ENCODE data around the gene ZNF536. TPM values are rescaled to one million over a fixed set of nuclear protein-coding genes. Genes with fewer than 3 reads are reported as not detected.

ZNF536 gene
- polyA plus RNA-seq, 1 of the 3 experiments (the other 2 are of a cell fraction): 0.41 TPM

GRCh38 chr19:30338041-30338456 lies 34.1 kb upstream of the ZNF536 start (continued):
- no peak for TF ChIP-seq ZBTB33 (IDR thresholded peaks at IDR 0.05; ENCODE audit: borderline replicate concordance, low read depth)
- TF ChIP-seq YY1 (IDR thresholded peaks at IDR 0.05; ENCODE audit: low read depth): no peak
- no peak for TF ChIP-seq EZH2phosphoT487 (IDR thresholded peaks at IDR 0.05; ENCODE audit: borderline replicate concordance, low read depth)
- TF ChIP-seq CTCF (IDR thresholded peaks at IDR 0.05): no peak

GRCh38 chr19:30338878-30339623 lies 33.1 kb upstream of the ZNF536 start:
- Histone ChIP-seq H3K9me2 (no peaks in the 10 kb centered on the region), H2AFZ (ENCODE audit: low read depth) (no peak overlapping the region), H3K27me3 (ENCODE audit: insufficient read depth) (no peaks in the 10 kb centered on the region), H3K36me3 (replicated peaks in 1 of 2; ENCODE audit: control insufficient read depth in 1 of 2, insufficient read depth in 2 of 2, low read length in 1 of 2) (no peaks in the 10 kb centered on the region), H3K4me1 (ENCODE audit: control insufficient read depth in 1 of 2, insufficient read depth in 2 of 2, low read depth in 1 of 2, low read length in 1 of 2) (peaks cover 0 to 18% of the 10 kb centered on the region in 2 experiments; a peak in 3 of 4 replicates), H3K9ac (no peak overlapping the region), H3K4me3 (ENCODE audit: low read depth in 2 of 2, low read length in 1 of 2) (no peak overlapping the region), H3K9me3 (no peaks in the 10 kb centered on the region; the same call in 1 of the 2 replicates), H4K20me1 (ENCODE audit: insufficient read depth) (no peaks in the 10 kb centered on the region), H3F3A (replicated peaks; ENCODE audit: insufficient read depth) (no peaks in the 10 kb centered on the region), H3K79me2 (ENCODE audit: insufficient read depth) (no peaks in the 10 kb centered on the region), H3K27ac (ENCODE audit: low read depth in 2 of 2, low read length in 1 of 2) (no peak overlapping the region), H3K4me2 (no peak overlapping the region)
- WGBS (ENCODE audit: low lambda C conversion rate): 54% methylated on average over 7 of the region's 12 CpGs
- TF ChIP-seq POLR2AphosphoS5 (IDR thresholded peaks at IDR 0.05; ENCODE audit: low read depth, low read length) (no peak), MXI1 (IDR thresholded peaks at IDR 0.05; ENCODE audit: low read depth, low read length) (no peak), GABPA (IDR thresholded peaks at IDR 0.05; ENCODE audit: low read depth) (no peak), TCF12 (IDR thresholded peaks at IDR 0.05) (no peak), MEF2A (IDR thresholded peaks at IDR 0.05; ENCODE audit: borderline replicate concordance, low read depth) (no peak), EZH2phosphoT487 (IDR thresholded peaks at IDR 0.05; ENCODE audit: borderline replicate concordance, low read depth) (no peak), USF2 (IDR thresholded peaks at IDR 0.05; ENCODE audit: borderline replicate concordance, low read depth, low read length) (no peak), RFX5 (IDR thresholded peaks at IDR 0.05; ENCODE audit: low read length) (no peak), USF1 (IDR thresholded peaks at IDR 0.05; ENCODE audit: borderline replicate concordance, low read depth) (no peak), FOXM1 (IDR thresholded peaks at IDR 0.05; ENCODE audit: low read depth) (no peak), PBX3 (IDR thresholded peaks at IDR 0.05) (no peak), EP300 (IDR thresholded peaks at IDR 0.05; ENCODE audit: borderline replicate concordance in 1 of 2, low read depth in 1 of 2, low read length in 1 of 2) (no peak), SIN3A (IDR thresholded peaks at IDR 0.05; ENCODE audit: borderline replicate concordance, low read depth, low read length) (no peak), REST (IDR thresholded peaks at IDR 0.05; ENCODE audit: low read depth, low read length) (no peak)
- CTCF ChIA-PET: interaction anchor here (0.8 to 0.9 kb wide), 2 partner anchors 10 to 11 kb away, joined by 3 read pairs; no protein-coding TSS in a partner anchor
- POLR2A ChIA-PET: no interaction called here
- DNase-seq: no peak
